ENCODE measurements around the gene CYP27B1.

DNA sequence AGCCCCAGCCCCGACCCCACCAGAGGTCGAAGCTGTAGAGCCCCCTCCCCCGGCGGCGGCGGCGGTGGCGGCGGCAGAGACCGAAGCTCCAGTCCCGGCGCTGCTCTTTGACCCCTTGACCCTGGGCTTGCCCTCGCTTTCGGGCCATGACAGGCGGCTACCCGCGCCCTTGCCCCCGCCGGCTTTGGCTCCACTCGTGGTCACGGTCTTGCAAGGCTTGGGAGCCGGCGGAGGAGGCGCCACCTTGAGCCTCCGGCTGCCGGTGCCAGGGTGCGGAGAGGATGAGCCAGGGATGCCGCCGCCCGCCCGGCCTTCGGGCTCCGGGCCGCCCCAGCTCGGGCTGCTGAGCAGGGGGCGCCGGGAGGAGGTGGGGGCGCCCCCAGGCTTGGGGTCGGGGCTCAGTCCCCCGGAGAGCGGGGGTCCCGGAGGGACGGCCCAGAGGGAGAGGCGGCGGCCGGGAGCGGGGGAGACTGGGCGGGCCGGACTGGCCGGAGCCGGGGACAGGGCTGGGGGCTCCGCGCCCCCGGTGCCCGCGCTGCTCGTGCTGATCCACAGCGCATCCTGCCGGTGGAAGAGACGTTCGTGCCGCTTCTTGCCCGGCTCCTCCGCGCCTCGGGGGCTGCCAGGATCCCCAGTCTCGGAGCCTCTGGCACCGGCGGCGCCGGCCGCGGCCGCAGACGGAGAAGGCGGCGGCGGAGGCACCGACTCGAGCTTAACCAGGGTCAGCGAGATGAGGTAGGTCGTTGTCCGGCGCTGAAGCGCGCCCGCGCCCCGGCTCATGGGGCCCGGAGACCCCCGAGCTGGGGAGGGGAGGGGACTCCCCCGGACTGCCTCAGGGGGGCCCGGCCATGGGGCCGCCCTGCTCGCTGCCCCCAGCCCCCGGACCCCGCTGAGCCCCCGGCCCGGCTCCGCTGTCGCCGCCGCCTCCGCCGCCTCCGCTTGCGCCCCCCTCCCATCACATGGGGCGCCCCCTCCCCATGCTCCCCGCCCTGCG is 29.1 kb downstream of the CYP27B1 start:
- TF ChIP-seq, protein P1, sequence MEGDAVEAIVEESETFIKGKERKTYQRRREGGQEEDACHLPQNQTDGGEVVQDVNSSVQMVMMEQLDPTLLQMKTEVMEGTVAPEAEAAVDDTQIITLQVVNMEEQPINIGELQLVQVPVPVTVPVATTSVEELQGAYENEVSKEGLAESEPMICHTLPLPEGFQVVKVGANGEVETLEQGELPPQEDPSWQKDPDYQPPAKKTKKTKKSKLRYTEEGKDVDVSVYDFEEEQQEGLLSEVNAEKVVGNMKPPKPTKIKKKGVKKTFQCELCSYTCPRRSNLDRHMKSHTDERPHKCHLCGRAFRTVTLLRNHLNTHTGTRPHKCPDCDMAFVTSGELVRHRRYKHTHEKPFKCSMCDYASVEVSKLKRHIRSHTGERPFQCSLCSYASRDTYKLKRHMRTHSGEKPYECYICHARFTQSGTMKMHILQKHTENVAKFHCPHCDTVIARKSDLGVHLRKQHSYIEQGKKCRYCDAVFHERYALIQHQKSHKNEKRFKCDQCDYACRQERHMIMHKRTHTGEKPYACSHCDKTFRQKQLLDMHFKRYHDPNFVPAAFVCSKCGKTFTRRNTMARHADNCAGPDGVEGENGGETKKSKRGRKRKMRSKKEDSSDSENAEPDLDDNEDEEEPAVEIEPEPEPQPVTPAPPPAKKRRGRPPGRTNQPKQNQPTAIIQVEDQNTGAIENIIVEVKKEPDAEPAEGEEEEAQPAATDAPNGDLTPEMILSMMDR (IDR thresholded peaks at IDR 0.05; ENCODE audit: low read length): no peak
- TF ChIP-seq EZH2 (optimal IDR thresholded peaks at IDR 0.05; ENCODE audit: low read depth, low read length): no peak
- TF ChIP-seq EZH2phosphoT487 (IDR thresholded peaks at IDR 0.05; ENCODE audit: low read length): no peak
